ENCODE measurements around the gene CFAP46. TPM values are rescaled to one million over a fixed set of nuclear protein-coding genes. Genes with fewer than 3 reads are reported as not detected.
"Not testable (repeated sequence)": the region's sequence is repeated elsewhere in the genome, so short reads cannot be mapped to it uniquely, and the experiment has no call there.

The CFAP46 gene
- total RNA-seq, 1 experiment from 2014 or later: not detected

GRCh38 chr10:132958883-132959558, 16.7 kb upstream of the CFAP46 start:
- BruUV-seq (replicated peaks): no TSS peak
- H3K36me3 Mint-ChIP-seq (ENCODE audit: insufficient read depth, unreplicated experiment): peaks cover 14% of the 10 kb centered on the region
- TF ChIP-seq CTCF (IDR thresholded peaks at IDR 0.05; ENCODE audit: unreplicated experiment): no peak
- no peaks in the 10 kb centered on the region for H3K9me3 Mint-ChIP-seq (ENCODE audit: low read depth, unreplicated experiment)
- DNase-seq: no peak
- H3K27ac Mint-ChIP-seq (ENCODE audit: unreplicated experiment): no peak overlapping the region
- H3K27me3 Mint-ChIP-seq (ENCODE audit: unreplicated experiment): peaks cover 15% of the 10 kb centered on the region
- intact Hi-C loops (cut with micrococcal nuclease; ENCODE audit: unreplicated experiment): no loop called here
- CTCF ChIA-PET: no interaction called here
- no peaks in the 10 kb centered on the region for H3K4me1 Mint-ChIP-seq (ENCODE audit: low read depth, unreplicated experiment)
- H3K4me3 Mint-ChIP-seq (ENCODE audit: low read depth, unreplicated experiment): no peak overlapping the region

GRCh38 chr10:132957981-132958882, 15.9 kb upstream of the CFAP46 start:
- CTCF ChIA-PET: no interaction called here
- H3K4me3 Mint-ChIP-seq (ENCODE audit: low read depth, unreplicated experiment): no peak overlapping the region
- DNase-seq: no peak
- H3K27me3 Mint-ChIP-seq (ENCODE audit: unreplicated experiment): peaks cover 22% of the 10 kb centered on the region
- H3K4me1 Mint-ChIP-seq (ENCODE audit: low read depth, unreplicated experiment): no peaks in the 10 kb centered on the region
- no peaks in the 10 kb centered on the region for H3K9me3 Mint-ChIP-seq (ENCODE audit: low read depth, unreplicated experiment)
- intact Hi-C loops (cut with micrococcal nuclease; ENCODE audit: unreplicated experiment): no loop called here
- H3K36me3 Mint-ChIP-seq (ENCODE audit: insufficient read depth, unreplicated experiment): peaks cover 14% of the 10 kb centered on the region
- no TSS peak for BruUV-seq (replicated peaks)
- TF ChIP-seq CTCF (IDR thresholded peaks at IDR 0.05; ENCODE audit: unreplicated experiment): no peak
- no peak overlapping the region for H3K27ac Mint-ChIP-seq (ENCODE audit: unreplicated experiment)

GRCh38 chr10:132957131-132957530, 14.8 kb upstream of the CFAP46 start:
- Mint-ChIP-seq H3K36me3 (ENCODE audit: insufficient read depth, unreplicated experiment) (peaks cover 3% of the 10 kb centered on the region), H3K4me1 (ENCODE audit: low read depth, unreplicated experiment) (no peaks in the 10 kb centered on the region), H3K4me3 (ENCODE audit: low read depth, unreplicated experiment) (no peak overlapping the region), H3K27ac (ENCODE audit: unreplicated experiment) (no peak overlapping the region), H3K27me3 (ENCODE audit: unreplicated experiment) (peaks cover 30% of the 10 kb centered on the region), H3K9me3 (ENCODE audit: low read depth, unreplicated experiment) (no peaks in the 10 kb centered on the region)
- intact Hi-C loops (cut with micrococcal nuclease; ENCODE audit: unreplicated experiment): no loop called here
- no peak for DNase-seq
- no peak for TF ChIP-seq CTCF (IDR thresholded peaks at IDR 0.05; ENCODE audit: unreplicated experiment)
- CTCF ChIA-PET: no interaction called here
- BruUV-seq (replicated peaks): no TSS peak

GRCh38 chr10:132956259-132956658, 13.9 kb upstream of the CFAP46 start:
- DNase-seq; H3K4me3 Mint-ChIP-seq (ENCODE audit: low read depth, unreplicated experiment); H3K4me1 Mint-ChIP-seq (ENCODE audit: low read depth, unreplicated experiment); BruUV-seq (replicated peaks); H3K9me3 Mint-ChIP-seq (ENCODE audit: low read depth, unreplicated experiment); intact Hi-C loops (cut with micrococcal nuclease; ENCODE audit: unreplicated experiment); CTCF ChIA-PET; H3K27ac Mint-ChIP-seq (ENCODE audit: unreplicated experiment); H3K36me3 Mint-ChIP-seq (ENCODE audit: insufficient read depth, unreplicated experiment): not testable (repeated sequence)
- H3K27me3 Mint-ChIP-seq (ENCODE audit: unreplicated experiment): peaks cover 39% of the 10 kb centered on the region

All from Calu3 (cell line).